Measurements from ENCODE around the gene OR6M1. TPM values are rescaled to one million over a fixed set of nuclear protein-coding genes. Genes with fewer than 3 reads are reported as not detected.

The OR6M1 gene
- total and polyA plus RNA-seq, 3 donors from 2014 or later = not detected

GRCh38 chr11:123775289-123775688 lies 30.9 kb downstream of the OR6M1 start:
- intact Hi-C loops (cut with DNase I; ENCODE audit: low total_unique reads) = no loop called here
- no peak overlapping the region for H3K27ac ChIP-seq
- WGBS, 2 donors = 71 to 74% methylated on average over 1 of the region's 1 CpG

GRCh38 chr11:123773959-123774358 lies 32.2 kb downstream of the OR6M1 start:
- H3K27me3 ChIP-seq = no peaks in the 10 kb centered on the region
- WGBS, 2 donors = 79 to 93% methylated on average over 1 of the region's 1 CpG
- no peak overlapping the region for H3K27ac ChIP-seq
- H3K36me3 ChIP-seq (ENCODE audit: low read depth, missing control alignments) = peaks cover 3% of the 10 kb centered on the region
- DNase-seq = no peak
- H3K9me3 ChIP-seq = no peaks in the 10 kb centered on the region
- no peaks in the 10 kb centered on the region for H3K4me1 ChIP-seq
- no peak for TF ChIP-seq POLR2A (IDR thresholded peaks at IDR 0.05)
- H3K4me3 ChIP-seq = no peak overlapping the region
- intact Hi-C loops (cut with DNase I; ENCODE audit: low total_unique reads) = no loop called here

More at GRCh38 chr11:123775289-123775688, 30.9 kb downstream of the OR6M1 start:
- Histone ChIP-seq H3K36me3 (ENCODE audit: low read depth, missing control alignments) (peaks cover 3% of the 10 kb centered on the region), H3K4me1 (no peaks in the 10 kb centered on the region), H3K9me3 (no peaks in the 10 kb centered on the region), H3K27me3 (no peaks in the 10 kb centered on the region), H3K4me3 (no peak overlapping the region)
- DNase-seq = no peak
- TF ChIP-seq, protein P1, sequence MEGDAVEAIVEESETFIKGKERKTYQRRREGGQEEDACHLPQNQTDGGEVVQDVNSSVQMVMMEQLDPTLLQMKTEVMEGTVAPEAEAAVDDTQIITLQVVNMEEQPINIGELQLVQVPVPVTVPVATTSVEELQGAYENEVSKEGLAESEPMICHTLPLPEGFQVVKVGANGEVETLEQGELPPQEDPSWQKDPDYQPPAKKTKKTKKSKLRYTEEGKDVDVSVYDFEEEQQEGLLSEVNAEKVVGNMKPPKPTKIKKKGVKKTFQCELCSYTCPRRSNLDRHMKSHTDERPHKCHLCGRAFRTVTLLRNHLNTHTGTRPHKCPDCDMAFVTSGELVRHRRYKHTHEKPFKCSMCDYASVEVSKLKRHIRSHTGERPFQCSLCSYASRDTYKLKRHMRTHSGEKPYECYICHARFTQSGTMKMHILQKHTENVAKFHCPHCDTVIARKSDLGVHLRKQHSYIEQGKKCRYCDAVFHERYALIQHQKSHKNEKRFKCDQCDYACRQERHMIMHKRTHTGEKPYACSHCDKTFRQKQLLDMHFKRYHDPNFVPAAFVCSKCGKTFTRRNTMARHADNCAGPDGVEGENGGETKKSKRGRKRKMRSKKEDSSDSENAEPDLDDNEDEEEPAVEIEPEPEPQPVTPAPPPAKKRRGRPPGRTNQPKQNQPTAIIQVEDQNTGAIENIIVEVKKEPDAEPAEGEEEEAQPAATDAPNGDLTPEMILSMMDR (IDR thresholded peaks at IDR 0.05) = no peak
- TF ChIP-seq POLR2A (IDR thresholded peaks at IDR 0.05) = no peak

DNA sequence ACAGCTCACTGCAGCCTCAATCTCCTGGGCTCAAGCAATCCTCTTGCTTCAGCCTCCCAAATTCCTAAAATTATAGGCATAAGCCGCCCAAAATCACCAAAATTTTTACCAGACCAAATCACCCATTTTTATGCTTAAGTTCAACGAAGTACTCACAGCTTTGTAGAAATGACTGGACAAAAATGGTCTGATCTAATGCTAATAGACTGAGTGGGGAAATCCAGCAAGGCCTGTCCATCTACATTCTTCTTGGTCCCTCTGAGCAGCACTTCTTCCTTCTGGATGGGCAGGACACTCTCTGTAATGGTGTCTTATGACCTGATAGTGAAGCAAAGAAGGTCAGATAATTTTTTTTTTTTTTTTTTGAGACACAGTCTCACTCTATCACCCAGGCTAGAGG lies 33.1 kb downstream of the OR6M1 start:
- WGBS, 2 donors = 85 to 95% methylated on average over 2 of the region's 2 CpGs

GRCh38 chr11:123771664-123772063 lies 34.5 kb downstream of the OR6M1 start:
- Histone ChIP-seq H3K9me3 (no peaks in the 10 kb centered on the region), H3K27ac (no peak overlapping the region), H3K36me3 (ENCODE audit: low read depth, missing control alignments) (no peaks in the 10 kb centered on the region), H3K4me1 (no peaks in the 10 kb centered on the region), H3K27me3 (no peaks in the 10 kb centered on the region), H3K4me3 (no peak overlapping the region)
- DNase-seq = no peak
- intact Hi-C loops (cut with DNase I; ENCODE audit: low total_unique reads) = no loop called here
- 92 to 94% methylated on average over 3 of the region's 3 CpGs for WGBS, 2 donors
- TF ChIP-seq, protein P1 (IDR thresholded peaks at IDR 0.05) = no peak
- no peak for TF ChIP-seq POLR2A (IDR thresholded peaks at IDR 0.05)

More for the DNA sequence above, 33.1 kb downstream of the OR6M1 start:
- Histone ChIP-seq H3K27me3 (no peaks in the 10 kb centered on the region), H3K36me3 (ENCODE audit: low read depth, missing control alignments) (no peaks in the 10 kb centered on the region), H3K9me3 (no peaks in the 10 kb centered on the region), H3K4me1 (no peaks in the 10 kb centered on the region), H3K27ac (no peak overlapping the region), H3K4me3 (no peak overlapping the region)
- DNase-seq = no peak
- intact Hi-C loops (cut with DNase I; ENCODE audit: low total_unique reads) = no loop called here
- no peak for TF ChIP-seq POLR2A (IDR thresholded peaks at IDR 0.05)
- TF ChIP-seq, protein P1 (IDR thresholded peaks at IDR 0.05) = no peak

- Histone ChIP-seq H3K4me3 (no peak overlapping the region), H3K27ac (no peak overlapping the region), H3K9me3 (no peaks in the 10 kb centered on the region), H3K4me1 (no peaks in the 10 kb centered on the region), H3K27me3 (no peaks in the 10 kb centered on the region), H3K36me3 (ENCODE audit: low read depth, missing control alignments) (no peaks in the 10 kb centered on the region)
- no peak for DNase-seq
- intact Hi-C loops (cut with DNase I; ENCODE audit: low total_unique reads) = no loop called here
- TF ChIP-seq POLR2A (IDR thresholded peaks at IDR 0.05) = no peak
- TF ChIP-seq, protein P1 (IDR thresholded peaks at IDR 0.05) = no peak
These were observed 35.4 kb downstream of the OR6M1 start for GRCh38 chr11:123770712-123771111.

All from testis (tissue), 3 donors.